ENCODE measurements around the gene ITGA2B. TPM values are rescaled to one million over a fixed set of nuclear protein-coding genes. Genes with fewer than 3 reads are reported as not detected.

Gene ITGA2B
- total and polyA plus RNA-seq, 2 experiments from 2014 or later = 13.3 to 13.9 TPM

- ATAC-seq (no peak), DNase-seq (ENCODE audit: low spot score) (no peak)
- H3K27ac Mint-ChIP-seq = no peak overlapping the region
- H3K36me3 Mint-ChIP-seq (ENCODE audit: low read depth) = peaks cover 21% of the 10 kb centered on the region; the same call in 2 of the 3 replicates
- Histone ChIP-seq H3K27ac (ENCODE audit: low read depth) (no peak overlapping the region), H3K4me2 (no peak overlapping the region), H3K9me2 (ENCODE audit: insufficient read depth) (no peaks in the 10 kb centered on the region), H2AFZ (no peak overlapping the region), H3F3A (replicated peaks; ENCODE audit: low read depth) (no peaks in the 10 kb centered on the region), H3K4me3 (no peak overlapping the region), H4K20me1 (replicated peaks; ENCODE audit: insufficient read depth) (peaks cover 6% of the 10 kb centered on the region), H3K36me3 (ENCODE audit: insufficient read depth) (no peaks in the 10 kb centered on the region), H3K4me1 (ENCODE audit: insufficient read depth) (no peaks in the 10 kb centered on the region), H3K27me3 (ENCODE audit: insufficient read depth) (no peaks in the 10 kb centered on the region), H3K79me2 (replicated peaks; ENCODE audit: insufficient read depth) (no peaks in the 10 kb centered on the region)
- TF ChIP-seq NANOG (IDR thresholded peaks at IDR 0.05; ENCODE audit: borderline replicate concordance) = no peak
- no peak for TF ChIP-seq ZNF462 (CRISPR knock-in tag; IDR thresholded peaks at IDR 0.05)
- TF ChIP-seq EZH2phosphoT487 (IDR thresholded peaks at IDR 0.05; ENCODE audit: unreplicated experiment) = no peak
- no peak for TF ChIP-seq ETS1 (IDR thresholded peaks at IDR 0.05)
- no peaks in the 10 kb centered on the region for H3K27me3 Mint-ChIP-seq (ENCODE audit: insufficient read depth, low read depth, poor library complexity)
- no peaks in the 10 kb centered on the region for H3K4me1 Mint-ChIP-seq
- no peaks in the 10 kb centered on the region for H3K9me3 Mint-ChIP-seq
- H3K4me3 Mint-ChIP-seq = no peak overlapping the region
Observed at GRCh38 chr17:44414394-44415155, 25.1 kb upstream of the ITGA2B start.
